ENCODE results near the gene GLI3. TPM values are rescaled to one million over a fixed set of nuclear protein-coding genes. Genes with fewer than 3 reads are reported as not detected.

Gene GLI3
- total and polyA plus RNA-seq, 2 donors from 2014 or later: 0.92 to 11.1 TPM

GRCh38 chr7:42125321-42125720, 111.7 kb downstream of the GLI3 start:
- FAIRE-seq: no peak
- intact Hi-C loops (cut with DNase I): no loop called here
- no peaks in the 10 kb centered on the region for H3K9me3 ChIP-seq (ENCODE audit: control insufficient read depth in 2 of 3, insufficient read depth in 1 of 3, low read length in 3 of 3)
- no peaks in the 10 kb centered on the region for H3K27me3 ChIP-seq (ENCODE audit: control insufficient read depth, insufficient read depth, low read length)
- H3K4me3 ChIP-seq (ENCODE audit: low read length in 3 of 3): no peak overlapping the region
- H3K27ac ChIP-seq (ENCODE audit: low read depth in 2 of 2, low read length in 2 of 2): no peak overlapping the region
- no peak for TF ChIP-seq CTCF (IDR thresholded peaks at IDR 0.05; ENCODE audit: borderline replicate concordance, extremely low read depth, insufficient read depth)
- DNase-seq: no peak
- H3K36me3 ChIP-seq (ENCODE audit: control insufficient read depth in 2 of 3, insufficient read depth in 3 of 3, low read length in 3 of 3): no peaks in the 10 kb centered on the region
- no peaks in the 10 kb centered on the region for H3K4me1 ChIP-seq (ENCODE audit: control insufficient read depth in 2 of 3, insufficient read depth in 2 of 3, low read depth in 1 of 3, low read length in 3 of 3)
- no peak overlapping the region for H3K9ac ChIP-seq (ENCODE audit: low read length in 3 of 3)

- Histone ChIP-seq H3K4me1 (ENCODE audit: control insufficient read depth in 2 of 3, insufficient read depth in 2 of 3, low read depth in 1 of 3, low read length in 3 of 3) (no peaks in the 10 kb centered on the region), H3K36me3 (ENCODE audit: control insufficient read depth in 2 of 3, insufficient read depth in 3 of 3, low read length in 3 of 3) (no peaks in the 10 kb centered on the region), H3K4me3 (ENCODE audit: low read length in 3 of 3) (no peak overlapping the region), H3K9ac (ENCODE audit: low read length in 3 of 3) (no peak overlapping the region), H3K9me3 (ENCODE audit: control insufficient read depth in 2 of 3, insufficient read depth in 1 of 3, low read length in 3 of 3) (no peaks in the 10 kb centered on the region), H3K27ac (ENCODE audit: low read depth in 2 of 2, low read length in 2 of 2) (no peak overlapping the region), H3K27me3 (ENCODE audit: control insufficient read depth, insufficient read depth, low read length) (no peaks in the 10 kb centered on the region)
- no peak for FAIRE-seq
- intact Hi-C loops (cut with DNase I): no loop called here
- no peak for TF ChIP-seq CTCF (IDR thresholded peaks at IDR 0.05; ENCODE audit: borderline replicate concordance, extremely low read depth, insufficient read depth)
- no peak for DNase-seq
These were observed 113.3 kb downstream of the GLI3 start for GRCh38 chr7:42123716-42124115.

GRCh38 chr7:42120191-42120590, 116.8 kb downstream of the GLI3 start:
- no peaks in the 10 kb centered on the region for H3K27me3 ChIP-seq (ENCODE audit: control insufficient read depth, insufficient read depth, low read length)
- no peak overlapping the region for H3K9ac ChIP-seq (ENCODE audit: low read length in 3 of 3)
- no peaks in the 10 kb centered on the region for H3K9me3 ChIP-seq (ENCODE audit: control insufficient read depth in 2 of 3, insufficient read depth in 1 of 3, low read length in 3 of 3)
- TF ChIP-seq CTCF (IDR thresholded peaks at IDR 0.05; ENCODE audit: borderline replicate concordance, extremely low read depth, insufficient read depth): no peak
- no peaks in the 10 kb centered on the region for H3K4me1 ChIP-seq (ENCODE audit: control insufficient read depth in 2 of 3, insufficient read depth in 2 of 3, low read depth in 1 of 3, low read length in 3 of 3)
- no peak overlapping the region for H3K4me3 ChIP-seq (ENCODE audit: low read length in 3 of 3)
- FAIRE-seq (no peak), DNase-seq (no peak)
- H3K36me3 ChIP-seq (ENCODE audit: control insufficient read depth in 2 of 3, insufficient read depth in 3 of 3, low read length in 3 of 3): no peaks in the 10 kb centered on the region
- intact Hi-C loops (cut with DNase I): no loop called here
- H3K27ac ChIP-seq (ENCODE audit: low read depth in 2 of 2, low read length in 2 of 2): no peak overlapping the region

- Histone ChIP-seq H3K27ac (ENCODE audit: low read depth in 2 of 2, low read length in 2 of 2) (no peak overlapping the region), H3K27me3 (ENCODE audit: control insufficient read depth, insufficient read depth, low read length) (no peaks in the 10 kb centered on the region), H3K36me3 (ENCODE audit: control insufficient read depth in 2 of 3, insufficient read depth in 3 of 3, low read length in 3 of 3) (no peaks in the 10 kb centered on the region), H3K9ac (ENCODE audit: low read length in 3 of 3) (no peak overlapping the region), H3K4me1 (ENCODE audit: control insufficient read depth in 2 of 3, insufficient read depth in 2 of 3, low read depth in 1 of 3, low read length in 3 of 3) (no peaks in the 10 kb centered on the region), H3K4me3 (ENCODE audit: low read length in 3 of 3) (no peak overlapping the region), H3K9me3 (ENCODE audit: control insufficient read depth in 2 of 3, insufficient read depth in 1 of 3, low read length in 3 of 3) (no peaks in the 10 kb centered on the region)
- intact Hi-C loops (cut with DNase I): no loop called here
- FAIRE-seq: no peak
- no peak for DNase-seq
- no peak for TF ChIP-seq CTCF (IDR thresholded peaks at IDR 0.05; ENCODE audit: borderline replicate concordance, extremely low read depth, insufficient read depth)
These were observed 119.8 kb downstream of the GLI3 start for GRCh38 chr7:42117201-42117600.

All from kidney (tissue), 14 donors.